ENCODE results near the gene PLAC8L1. TPM values are rescaled to one million over a fixed set of nuclear protein-coding genes. Genes with fewer than 3 reads are reported as not detected.

PLAC8L1 gene
- total and polyA plus RNA-seq, 2 of the 4 experiments (the other 2 are of a cell fraction), result 0.27 TPM; not detected in 1

DNA sequence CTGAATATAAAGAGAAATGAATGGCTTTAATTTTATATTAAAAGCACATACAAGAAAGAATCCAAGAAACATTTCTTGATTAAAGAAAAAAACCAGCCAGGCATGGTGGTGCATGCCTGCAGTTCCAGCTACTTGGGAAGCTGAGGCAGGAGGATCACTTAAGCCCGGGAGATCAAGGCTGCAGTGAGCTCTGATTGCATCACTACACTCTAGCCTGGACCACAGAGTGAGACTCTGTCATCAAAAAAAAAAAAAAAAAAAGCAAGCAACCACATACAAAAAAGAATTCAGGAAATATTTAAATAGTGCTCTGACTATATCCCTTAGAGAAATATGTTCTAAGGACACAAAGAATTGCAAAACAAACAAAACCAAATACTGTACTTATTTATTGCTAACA lies 2.5 kb upstream of the PLAC8L1 start:
- Histone ChIP-seq H3K4me3 (ENCODE audit: insufficient read depth, low read depth, low read length) (no peak overlapping the region), H3K27ac (ENCODE audit: insufficient read depth, low read length) (no peak overlapping the region), H3K9me1 (ENCODE audit: insufficient read depth, low read length) (no peaks in the 10 kb centered on the region), H3K36me3 (ENCODE audit: control insufficient read depth, insufficient read depth, low read length) (peaks cover 8% of the 10 kb centered on the region), H2BK20ac (ENCODE audit: low read depth, low read length) (no peak overlapping the region), H3K23ac (ENCODE audit: low read depth, low read length) (no peak overlapping the region), H2BK120ac (ENCODE audit: low read depth, low read length) (no peak overlapping the region), H3K9ac (ENCODE audit: low read depth, low read length) (no peak overlapping the region), H3K4me1 (ENCODE audit: control insufficient read depth, insufficient read depth, low read length) (no peaks in the 10 kb centered on the region), H3K27me3 (ENCODE audit: control insufficient read depth, insufficient read depth, low read length) (no peaks in the 10 kb centered on the region), H2AK9ac (replicated peaks; ENCODE audit: low read depth, low read length, poor library complexity) (no peak overlapping the region), H2BK5ac (ENCODE audit: low read depth, low read length, poor library complexity, severe bottlenecking) (no peak overlapping the region), H4K8ac (ENCODE audit: low read depth in 2 of 2, low read length in 2 of 2) (no peak overlapping the region), H2BK15ac (ENCODE audit: low read depth, low read length) (no peak overlapping the region), H3K18ac (ENCODE audit: low read depth, low read length) (no peak overlapping the region), H3K79me1 (ENCODE audit: low read depth in 1 of 2, low read length in 2 of 2) (no peaks in the 10 kb centered on the region), H3K4me2 (ENCODE audit: low read depth, low read length) (no peak overlapping the region), H3K4ac (ENCODE audit: low read depth, low read length) (no peak overlapping the region), H4K91ac (ENCODE audit: insufficient read depth, low read depth, low read length) (no peak overlapping the region), H4K5ac (ENCODE audit: low read depth, low read length) (no peak overlapping the region), H3K9me3 (ENCODE audit: control insufficient read depth, insufficient read depth, low read length) (no peaks in the 10 kb centered on the region), H2AFZ (replicated peaks; ENCODE audit: low read length, poor library complexity) (no peak overlapping the region), H3K56ac (ENCODE audit: extremely low read depth, insufficient read depth, low read length) (no peak overlapping the region), H2AK5ac (ENCODE audit: low read depth, low read length) (no peak overlapping the region), H3K14ac (replicated peaks; ENCODE audit: low read depth, low read length) (no peak overlapping the region), H4K20me1 (ENCODE audit: insufficient read depth, low read length) (no peaks in the 10 kb centered on the region)
- ChIA-PET POLR2A (ENCODE audit: unreplicated experiment) (interaction anchor here (0.5 kb wide), 1 partner anchor 269 kb away, joined by 6 read pairs; no protein-coding TSS in a partner anchor), CTCF (no interaction called here)
- no TSS peak for BruUV-seq (replicated peaks)
- dilution Hi-C loops (cut with HindIII; ENCODE audit: low sequenced_read_pairs, unreplicated experiment), result no loop called here
- TF ChIP-seq SMC3 (IDR thresholded peaks at IDR 0.05; ENCODE audit: low read depth, low read length) (no peak), NFE2L2 (IDR thresholded peaks at IDR 0.05; ENCODE audit: low read depth, low read length) (no peak), CEBPB (IDR thresholded peaks at IDR 0.05; ENCODE audit: low read depth, low read length) (peak; percentile 83)
- TF ChIP-seq, protein P1, sequence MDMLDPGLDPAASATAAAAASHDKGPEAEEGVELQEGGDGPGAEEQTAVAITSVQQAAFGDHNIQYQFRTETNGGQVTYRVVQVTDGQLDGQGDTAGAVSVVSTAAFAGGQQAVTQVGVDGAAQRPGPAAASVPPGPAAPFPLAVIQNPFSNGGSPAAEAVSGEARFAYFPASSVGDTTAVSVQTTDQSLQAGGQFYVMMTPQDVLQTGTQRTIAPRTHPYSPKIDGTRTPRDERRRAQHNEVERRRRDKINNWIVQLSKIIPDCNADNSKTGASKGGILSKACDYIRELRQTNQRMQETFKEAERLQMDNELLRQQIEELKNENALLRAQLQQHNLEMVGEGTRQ (IDR thresholded peaks at IDR 0.05; ENCODE audit: low read depth, low read length), result no peak
- TF ChIP-seq, protein P2, sequence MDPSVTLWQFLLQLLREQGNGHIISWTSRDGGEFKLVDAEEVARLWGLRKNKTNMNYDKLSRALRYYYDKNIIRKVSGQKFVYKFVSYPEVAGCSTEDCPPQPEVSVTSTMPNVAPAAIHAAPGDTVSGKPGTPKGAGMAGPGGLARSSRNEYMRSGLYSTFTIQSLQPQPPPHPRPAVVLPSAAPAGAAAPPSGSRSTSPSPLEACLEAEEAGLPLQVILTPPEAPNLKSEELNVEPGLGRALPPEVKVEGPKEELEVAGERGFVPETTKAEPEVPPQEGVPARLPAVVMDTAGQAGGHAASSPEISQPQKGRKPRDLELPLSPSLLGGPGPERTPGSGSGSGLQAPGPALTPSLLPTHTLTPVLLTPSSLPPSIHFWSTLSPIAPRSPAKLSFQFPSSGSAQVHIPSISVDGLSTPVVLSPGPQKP (IDR thresholded peaks at IDR 0.05; ENCODE audit: borderline replicate concordance, low read depth, low read length), result no peak
- ATAC-seq (ENCODE audit: low read depth) (peak; percentile 48), DNase-seq (peak; percentile 31)
- intact Hi-C loops (cut with micrococcal nuclease), result no loop called here
- no CpG with 5 or more reads among the region's 1 CpG for WGBS, 2 experiments (ENCODE audit: extremely low coverage in 2 of 2, insufficient read length in 1 of 2)
- in situ Hi-C loops (cut with MboI; ENCODE audit: low sequenced_read_pairs), result no loop called here

Measured in IMR-90 (cell line).